ENCODE data around the gene DNAH10. TPM values are rescaled to one million over a fixed set of nuclear protein-coding genes. Genes with fewer than 3 reads are reported as not detected.

The DNAH10 gene
- total RNA-seq, 1 experiment from 2014 or later: 0.14 TPM

- TF ChIP-seq CTCF (IDR thresholded peaks at IDR 0.05; ENCODE audit: unreplicated experiment): no peak
- Mint-ChIP-seq H3K4me3 (ENCODE audit: low read depth, unreplicated experiment) (no peak overlapping the region), H3K27ac (ENCODE audit: unreplicated experiment) (no peak overlapping the region), H3K36me3 (ENCODE audit: insufficient read depth, unreplicated experiment) (peaks cover 16% of the 10 kb centered on the region), H3K27me3 (ENCODE audit: unreplicated experiment) (no peaks in the 10 kb centered on the region), H3K9me3 (ENCODE audit: low read depth, unreplicated experiment) (no peaks in the 10 kb centered on the region), H3K4me1 (ENCODE audit: low read depth, unreplicated experiment) (no peaks in the 10 kb centered on the region)
- no TSS peak for BruUV-seq (replicated peaks)
- CTCF ChIA-PET: interaction anchor here (0.7 kb wide), 1 partner anchor 39 kb away, joined by 3 read pairs; no protein-coding TSS in a partner anchor
- intact Hi-C loops (cut with micrococcal nuclease; ENCODE audit: unreplicated experiment): no loop called here
- no peak for DNase-seq
Measured at GRCh38 chr12:123752046-123752445, 10.1 kb upstream of the DNAH10 start.

- no peaks in the 10 kb centered on the region for H3K4me1 Mint-ChIP-seq (ENCODE audit: low read depth, unreplicated experiment)
- H3K9me3 Mint-ChIP-seq (ENCODE audit: low read depth, unreplicated experiment): no peaks in the 10 kb centered on the region
- no peaks in the 10 kb centered on the region for H3K27me3 Mint-ChIP-seq (ENCODE audit: unreplicated experiment)
- TF ChIP-seq CTCF (IDR thresholded peaks at IDR 0.05; ENCODE audit: unreplicated experiment): no peak
- H3K27ac Mint-ChIP-seq (ENCODE audit: unreplicated experiment): no peak overlapping the region
- intact Hi-C loops (cut with micrococcal nuclease; ENCODE audit: unreplicated experiment): no loop called here
- DNase-seq: no peak
- no TSS peak for BruUV-seq (replicated peaks)
- peaks cover 15% of the 10 kb centered on the region for H3K36me3 Mint-ChIP-seq (ENCODE audit: insufficient read depth, unreplicated experiment)
- no peak overlapping the region for H3K4me3 Mint-ChIP-seq (ENCODE audit: low read depth, unreplicated experiment)
- CTCF ChIA-PET: no interaction called here
Measured at GRCh38 chr12:123754041-123754772, 7.9 kb upstream of the DNAH10 start.

- Mint-ChIP-seq H3K27ac (ENCODE audit: unreplicated experiment) (no peak overlapping the region), H3K4me3 (ENCODE audit: low read depth, unreplicated experiment) (no peak overlapping the region), H3K27me3 (ENCODE audit: unreplicated experiment) (no peaks in the 10 kb centered on the region), H3K36me3 (ENCODE audit: insufficient read depth, unreplicated experiment) (peaks cover 19% of the 10 kb centered on the region), H3K4me1 (ENCODE audit: low read depth, unreplicated experiment) (no peaks in the 10 kb centered on the region), H3K9me3 (ENCODE audit: low read depth, unreplicated experiment) (no peaks in the 10 kb centered on the region)
- no peak for DNase-seq
- BruUV-seq (replicated peaks): no TSS peak
- intact Hi-C loops (cut with micrococcal nuclease; ENCODE audit: unreplicated experiment): no loop called here
- CTCF ChIA-PET: interaction anchor here (0.7 kb wide), 1 partner anchor 67 kb away, joined by 3 read pairs; no protein-coding TSS in a partner anchor
- no peak for TF ChIP-seq CTCF (IDR thresholded peaks at IDR 0.05; ENCODE audit: unreplicated experiment)
Measured at GRCh38 chr12:123757561-123757960, 4.5 kb upstream of the DNAH10 start.

- DNase-seq: no peak
- Mint-ChIP-seq H3K27me3 (ENCODE audit: unreplicated experiment) (no peaks in the 10 kb centered on the region), H3K27ac (ENCODE audit: unreplicated experiment) (no peak overlapping the region), H3K9me3 (ENCODE audit: low read depth, unreplicated experiment) (no peaks in the 10 kb centered on the region), H3K4me1 (ENCODE audit: low read depth, unreplicated experiment) (no peaks in the 10 kb centered on the region), H3K36me3 (ENCODE audit: insufficient read depth, unreplicated experiment) (peaks cover 11% of the 10 kb centered on the region), H3K4me3 (ENCODE audit: low read depth, unreplicated experiment) (no peak overlapping the region)
- intact Hi-C loops (cut with micrococcal nuclease; ENCODE audit: unreplicated experiment): no loop called here
- TF ChIP-seq CTCF (IDR thresholded peaks at IDR 0.05; ENCODE audit: unreplicated experiment): no peak
- CTCF ChIA-PET: no interaction called here
- no TSS peak for BruUV-seq (replicated peaks)
Measured at GRCh38 chr12:123760267-123760938, 1.7 kb upstream of the DNAH10 start.

All from Calu3 (cell line).